Pancreas (tissue), 10 donors: Measurements from ENCODE around the gene PSD4. TPM values are rescaled to one million over a fixed set of nuclear protein-coding genes. Genes with fewer than 3 reads are reported as not detected.

Experiments used
- ATAC-seq, 4 donors: fragments of 200-7000 bp; cut with Tn5 transposase; one replicate each; pipeline versions ENCODE4 v1.8.0 to v1.9.1; 2020; ENCODE audit warnings: mild to moderate bottlenecking in 4 of 4, moderate library complexity in 4 of 4
- DNase-seq, 6 donors: peaks; one replicate each; pipeline ENCODE4 v3.0.0-alpha.2; 2020
- FAIRE-seq: peaks from 2 replicates; lab custom pipeline; 2012; peaks lifted over from hg19 to GRCh38; lab: Jason Lieb, UNC
- H3K27ac ChIP-seq, 4 donors: fragments of 200-600 bp; sonication (generic); 1 replicate in 3 of 4; 2 replicates in 1 of 4; pipeline versions ENCODE4 v1.5.0 to v1.8.0; 2020
- H3K27me3 ChIP-seq, 4 donors: fragments of 200-600 bp; one replicate each; pipeline ENCODE4 v1.8.0; 2021
- H3K36me3 ChIP-seq, 3 donors: fragments of 200-600 bp; sonication (generic) in 1 of 3; one replicate each; pipeline versions ENCODE4 v1.5.0 to v1.8.0; 2020 to 2021
- H3K4me1 ChIP-seq, 3 donors: fragments of 200-600 bp; one replicate each; pipeline ENCODE4 v1.8.0; 2021
- H3K4me3 ChIP-seq, 4 donors: fragments of 200-600 bp; sonication (generic) in 2 of 4; one replicate each; pipeline versions ENCODE4 v1.5.0 to v1.8.0; 2020 to 2021
- H3K9me3 ChIP-seq, 4 donors: fragments of 200-600 bp; one replicate each; pipeline ENCODE4 v1.8.0; 2021
- CTCF ChIP-seq, 4 donors: fragments of 200-600 bp; sonication (generic) in 3 of 4; IDR thresholded peaks; one replicate each; pipeline versions ENCODE4 v1.5.0 to v1.8.0; 2021; ENCODE audit warnings: antibody characterized with exemption in 4 of 4
- WGBS, 2 donors: extraction: QIAGEN DNeasy Blood & Tissue Kit; methylation state at CpG; one replicate each; pipeline ENCODE4 v1.1.7; 2013; 5-methylcytosine and 5-hydroxymethylcytosine counted together
- intact Hi-C, 3 donors: fragments of 100-400 bp; cut with DNase I; formaldehyde crosslinking; loops; one replicate each; pipeline versions ENCODE4 v1.11.1 to v1.14.2; 2022
- polyA plus RNA-seq, 2 donors: library from polyadenylated mRNA; stranded (reverse); fragments of 200-250 nt; gene quantifications; one replicate each; pipeline ENCODE4 v1.2.3, GENCODE V29; 2013
- total RNA-seq, 6 donors: library from RNA; stranded (reverse); fragmentation: NEBNext Ultra II Directional in 4 of 6; extraction: Animal tissue kit (Norgen Biotek cat#: 25700) in 4 of 6; gene quantifications; one replicate each; pipeline versions ENCODE4 v1.2.1 to v1.2.4, GENCODE V29; 2021 to 2023
- donor health status: healthy with polysubstance abuse.
- donor health status: DM: no; HTN: no; CAD: no; lungs with moderate emphysema.
- donor health status: DM: no; HTN: no; CAD: no.
- donor health status: control.
- donor health status: control.
- donor health status: Bipolar disorder and iron deficiency.
- donor health status: DM: yes; HTN: yes; CAD: no.
- donor health status: DM: no; HTN: no; CAD: no.
- donor health status: DM: no; HTN: no; CAD: no.
- donor health status: DM: yes; HTN: yes; CAD: no.

PSD4 gene
- total and polyA plus RNA-seq, 8 donors, result 15.9 to 37.6 (median 26.0) TPM

- Histone ChIP-seq H3K4me1 (no peaks in the 10 kb centered on the region), H3K27me3 (no peaks in the 10 kb centered on the region), H3K27ac (peak overlapping the region in 1 of 4 donors; percentile 26), H3K9me3 (no peaks in the 10 kb centered on the region), H3K4me3 (no peak overlapping the region), H3K36me3 (no peaks in the 10 kb centered on the region)
- TF ChIP-seq CTCF (IDR thresholded peaks at IDR 0.05), result no peak
- intact Hi-C loops, result no loop called here
- DNase-seq, result peak in 1 of 6 donors; percentile 45
- WGBS, 2 donors, result 54 to 56% methylated on average over 21 to 26 of the region's 26 CpGs
- FAIRE-seq, result no peak
- ATAC-seq, result peak in 3 of 4 donors; percentile 52 to 68 (median 64)
Measured at GRCh38 chr2:113212245-113213060, 38.7 kb downstream of the PSD4 start.

- Histone ChIP-seq H3K27me3 (no peaks in the 10 kb centered on the region), H3K9me3 (no peaks in the 10 kb centered on the region), H3K36me3 (no peaks in the 10 kb centered on the region), H3K27ac (no peak overlapping the region), H3K4me1 (peaks cover 0 to 7% (median 7%) of the 10 kb centered on the region in 3 donors), H3K4me3 (no peak overlapping the region)
- no peak for TF ChIP-seq CTCF (IDR thresholded peaks at IDR 0.05)
- ATAC-seq (no peak), DNase-seq (peak in 1 of 6 donors; percentile 26), FAIRE-seq (no peak)
- intact Hi-C loops, result no loop called here
- 87 to 91% methylated on average over 14 of the region's 14 CpGs for WGBS, 2 donors
Measured at GRCh38 chr2:113213061-113213930, 39.5 kb downstream of the PSD4 start.

GRCh38 chr2:113214141-113214540, 40.4 kb downstream of the PSD4 start:
- Histone ChIP-seq H3K27me3 (no peaks in the 10 kb centered on the region), H3K4me3 (no peak overlapping the region), H3K4me1 (peaks cover 0 to 13% (median 9%) of the 10 kb centered on the region in 3 donors), H3K27ac (no peak overlapping the region), H3K9me3 (no peaks in the 10 kb centered on the region), H3K36me3 (no peaks in the 10 kb centered on the region)
- WGBS, 2 donors, result 85 to 89% methylated on average over 4 of the region's 4 CpGs
- ATAC-seq (no peak), DNase-seq (no peak), FAIRE-seq (no peak)
- TF ChIP-seq CTCF (IDR thresholded peaks at IDR 0.05), result no peak
- intact Hi-C loops, result no loop called here

GRCh38 chr2:113215056-113215455, 41.3 kb downstream of the PSD4 start:
- 90 to 100% methylated on average over 2 of the region's 2 CpGs for WGBS, 2 donors
- Histone ChIP-seq H3K4me1 (peaks cover 0 to 18% (median 9%) of the 10 kb centered on the region in 3 donors), H3K27me3 (no peaks in the 10 kb centered on the region), H3K36me3 (no peaks in the 10 kb centered on the region), H3K9me3 (no peaks in the 10 kb centered on the region), H3K27ac (no peak overlapping the region), H3K4me3 (no peak overlapping the region)
- FAIRE-seq (no peak), DNase-seq (no peak), ATAC-seq (no peak)
- no peak for TF ChIP-seq CTCF (IDR thresholded peaks at IDR 0.05)
- intact Hi-C loops, result no loop called here
